Panc1 (cell line): ENCODE results near the gene MPI. TPM values are rescaled to one million over a fixed set of nuclear protein-coding genes. Genes with fewer than 3 reads are reported as not detected.

ENCODE experiments used
- ATAC-seq: fragments of 200-7000 bp; cut with Tn5 transposase; 2 replicates; pipeline ENCODE4 v1.9.1; 2020; ENCODE audit warnings: mild to moderate bottlenecking, moderate library complexity
- BruUV-seq: library from RNA; stranded (reverse); fragments of 400-500 nt; replicated peaks from 2 replicates; lab custom pipeline; 2021; lab: Mats Ljungman, UMichigan
- CTCF ChIA-PET: fragments of 300-600 bp; sonication (Branson Sonifier 250); formaldehyde crosslinking; loops from one replicate; lab custom pipeline; 2022; ENCODE audit warnings: antibody characterized with exemption; lab: Charles Lee
- POLR2A ChIA-PET: fragments of 300-600 bp; sonication (Branson Sonifier 250); formaldehyde crosslinking; loops from one replicate; lab custom pipeline; 2022; ENCODE audit warnings: antibody characterized with exemption; lab: Charles Lee
- DNase-seq: peaks from one replicate; pipeline ENCODE4 v3.0.0-alpha.2; 2010; ENCODE audit warnings: low read depth, low spot score
- H3K27ac ChIP-seq: 2 replicates; pipeline ENCODE4 v1.5.1; 2011; ENCODE audit warnings: mild to moderate bottlenecking, low read length, inconsistent platforms
- H3K27me3 ChIP-seq: fragments of 200-500 bp; sonication (Bioruptor generic); 2 replicates; pipeline ENCODE4 v1.6.0; 2014; ENCODE audit warnings: low read length, inconsistent platforms; ENCODE audit not compliant: control insufficient read depth, insufficient read depth
- H3K36me3 ChIP-seq: fragments of 200-500 bp; sonication (Bioruptor generic); 2 replicates; pipeline ENCODE4 v1.5.1; 2014; ENCODE audit warnings: inconsistent platforms, mild to moderate bottlenecking, low read length, moderate library complexity; ENCODE audit not compliant: control insufficient read depth, insufficient read depth
- H3K4me1 ChIP-seq: 2 replicates; pipeline ENCODE4 v1.5.1; 2011; ENCODE audit warnings: inconsistent platforms, mild to moderate bottlenecking, low read length, moderate library complexity; ENCODE audit not compliant: control insufficient read depth, insufficient read depth
- H3K4me3 ChIP-seq, 2 experiments: 2 replicates each; pipeline ENCODE4 v1.5.1; 2011 to 2012; ENCODE audit warnings: low read depth in 2 of 2, low read length in 2 of 2, mild to moderate bottlenecking in 2 of 2, inconsistent platforms in 1 of 2, moderate library complexity in 1 of 2
- H3K9me3 ChIP-seq: fragments of 200-500 bp; sonication (Bioruptor generic); 2 replicates; pipeline ENCODE4 v1.5.1; 2014; ENCODE audit warnings: low read depth, mild to moderate bottlenecking, inconsistent platforms, low read length, moderate library complexity; ENCODE audit not compliant: control insufficient read depth, insufficient read depth
- POLR2AphosphoS5 ChIP-seq: IDR thresholded peaks from 2 replicates; pipeline ENCODE4 v1.6.1; 2012; ENCODE audit warnings: mild to moderate bottlenecking, low read depth, low read length, moderate library complexity
- REST ChIP-seq, 2 experiments: IDR thresholded peaks; 2 replicates each; pipeline ENCODE4 v1.6.1; 2011 to 2012; ENCODE audit warnings: low read depth in 2 of 2, control low read depth in 1 of 2, low read length in 1 of 2, mild to moderate bottlenecking in 1 of 2, moderate library complexity in 1 of 2; ENCODE audit not compliant: insufficient read depth in 1 of 2
- SIN3A ChIP-seq: IDR thresholded peaks from 2 replicates; pipeline ENCODE4 v1.6.1; 2012; ENCODE audit warnings: low read depth, mild to moderate bottlenecking, low read length, moderate library complexity, borderline replicate concordance; ENCODE audit not compliant: insufficient read depth
- TCF7L2 ChIP-seq: IDR thresholded peaks from 2 replicates; pipeline ENCODE4 v1.6.1; 2011; ENCODE audit warnings: mild to moderate bottlenecking, low read depth, low read length, inconsistent platforms
- in situ Hi-C: cut with HindIII; loops from 2 replicates; pipeline ENCODE4 v1.10.0; 2016; ENCODE audit warnings: low sequenced_read_pairs, low pct_unique_long_range_greater_than_20kb
- intact Hi-C: fragments of 100-400 bp; cut with micrococcal nuclease; formaldehyde crosslinking; loops from one replicate; pipeline ENCODE4 v1.10.0; 2022; ENCODE audit not compliant: unreplicated experiment
- total RNA-seq: library from RNA; stranded (reverse); gene quantifications from one replicate; pipeline ENCODE4 v1.2.1, GENCODE V29; 2021; ENCODE audit not compliant: unreplicated experiment
- TF ChIP-seq, protein P1 (sequence below): fragments of 450-650 bp; IDR thresholded peaks from 2 replicates; pipeline ENCODE4 v1.5.1; 2017; ENCODE audit warnings: mild to moderate bottlenecking

MPI gene
- total RNA-seq, 1 experiment from 2014 or later = 45.8 TPM

- ATAC-seq (no peak), DNase-seq (no peak)
- peak overlapping the region; percentile 87 to 94 for H3K4me3 ChIP-seq
- in situ Hi-C loops (no loop called here), intact Hi-C loops (no loop called here)
- TF ChIP-seq POLR2AphosphoS5 (no peak), REST (IDR thresholded peaks at IDR 0.05; ENCODE audit: insufficient read depth in 1 of 2, low read depth in 2 of 2, low read length in 1 of 2) (no peak), TCF7L2 (no peak), SIN3A (no peak)
- TF ChIP-seq, protein P1, sequence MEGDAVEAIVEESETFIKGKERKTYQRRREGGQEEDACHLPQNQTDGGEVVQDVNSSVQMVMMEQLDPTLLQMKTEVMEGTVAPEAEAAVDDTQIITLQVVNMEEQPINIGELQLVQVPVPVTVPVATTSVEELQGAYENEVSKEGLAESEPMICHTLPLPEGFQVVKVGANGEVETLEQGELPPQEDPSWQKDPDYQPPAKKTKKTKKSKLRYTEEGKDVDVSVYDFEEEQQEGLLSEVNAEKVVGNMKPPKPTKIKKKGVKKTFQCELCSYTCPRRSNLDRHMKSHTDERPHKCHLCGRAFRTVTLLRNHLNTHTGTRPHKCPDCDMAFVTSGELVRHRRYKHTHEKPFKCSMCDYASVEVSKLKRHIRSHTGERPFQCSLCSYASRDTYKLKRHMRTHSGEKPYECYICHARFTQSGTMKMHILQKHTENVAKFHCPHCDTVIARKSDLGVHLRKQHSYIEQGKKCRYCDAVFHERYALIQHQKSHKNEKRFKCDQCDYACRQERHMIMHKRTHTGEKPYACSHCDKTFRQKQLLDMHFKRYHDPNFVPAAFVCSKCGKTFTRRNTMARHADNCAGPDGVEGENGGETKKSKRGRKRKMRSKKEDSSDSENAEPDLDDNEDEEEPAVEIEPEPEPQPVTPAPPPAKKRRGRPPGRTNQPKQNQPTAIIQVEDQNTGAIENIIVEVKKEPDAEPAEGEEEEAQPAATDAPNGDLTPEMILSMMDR = no peak
- no peaks in the 10 kb centered on the region for H3K27me3 ChIP-seq
- H3K36me3 ChIP-seq = 0 out of 2 replicates have a peak, but pooled peaks cover 2% of the 10 kb centered on the region
- BruUV-seq = no TSS peak
- CTCF ChIA-PET = no interaction called here
- H3K27ac ChIP-seq = peak overlapping the region; percentile 93
- peaks cover 8% of the 10 kb centered on the region; the same call in 1 of the 2 replicates for H3K4me1 ChIP-seq
- POLR2A ChIA-PET = interaction anchor here (0.6 kb wide), 1 partner anchor 278 kb away, joined by 3 read pairs; no protein-coding TSS in a partner anchor
- no peaks in the 10 kb centered on the region for H3K9me3 ChIP-seq
Measured at GRCh38 chr15:74937272-74937589, 47.4 kb downstream of the MPI start.

GRCh38 chr15:74937590-74938371 lies 47.9 kb downstream of the MPI start, which contains the start of gene COX5A:
COX5A (minus strand) TSS chr15:74938073; CDS start chr15:74938014, 59 bp downstream.
- CTCF ChIA-PET = interaction anchor here (0.6 to 0.9 kb wide), 3 partner anchors 36 to 586 kb away, joined by 4 to 9 read pairs (median 4); no protein-coding TSS in a partner anchor
- Histone ChIP-seq H3K4me1 (peaks cover 8% of the 10 kb centered on the region; the same call in 1 of the 2 replicates), H3K27ac (peak within 1 kb of the TSS; percentile 93), H3K4me3 (peak within 1 kb of the TSS; percentile 87 to 94), H3K27me3 (no peaks in the 10 kb centered on the region), H3K36me3 (0 out of 2 replicates have a peak, but pooled peaks cover 2% of the 10 kb centered on the region), H3K9me3 (no peaks in the 10 kb centered on the region)
- TF ChIP-seq TCF7L2 = no peak
- peak; percentile 82 for TF ChIP-seq POLR2AphosphoS5
- TF ChIP-seq, protein P1 = no peak
- 0 out of 2 replicates have a peak, but pooled peaks have one; percentile 67 for TF ChIP-seq SIN3A
- no peak for TF ChIP-seq REST (IDR thresholded peaks at IDR 0.05; ENCODE audit: insufficient read depth in 1 of 2, low read depth in 2 of 2, low read length in 1 of 2)
- ATAC-seq (peak; percentile 97), DNase-seq (peak; percentile 81)
- intact Hi-C loops = no loop called here
- no TSS peak for BruUV-seq
- in situ Hi-C loops = no loop called here
- POLR2A ChIA-PET = interaction anchor here (0.5 to 1.2 kb wide), 3 partner anchors 13 to 27 kb away, joined by 3 to 5 read pairs (median 4); no protein-coding TSS in a partner anchor
